Hematopoietic multipotent progenitor cell (in vitro differentiated cells): ENCODE data around the gene EGFLAM. TPM values are rescaled to one million over a fixed set of nuclear protein-coding genes. Genes with fewer than 3 reads are reported as not detected.
A peak's percentile ranks its signal among the peaks of the same experiment; 100 is the strongest.

ENCODE experiments used
- DNase-seq, 3 donors: peaks; one replicate each; pipeline ENCODE4 v3.0.0-alpha.2; 2011 to 2015; ENCODE audit warnings: low read depth in 2 of 3, low spot score in 2 of 3
- total RNA-seq: library from RNA; depleted of rRNA; stranded (reverse); fragments of >200 nt; gene quantifications from one replicate; pipeline ENCODE4 v1.2.3, GENCODE V29; 2012

Gene EGFLAM
- total RNA-seq, 1 donor = under 0.01 TPM

DNA sequence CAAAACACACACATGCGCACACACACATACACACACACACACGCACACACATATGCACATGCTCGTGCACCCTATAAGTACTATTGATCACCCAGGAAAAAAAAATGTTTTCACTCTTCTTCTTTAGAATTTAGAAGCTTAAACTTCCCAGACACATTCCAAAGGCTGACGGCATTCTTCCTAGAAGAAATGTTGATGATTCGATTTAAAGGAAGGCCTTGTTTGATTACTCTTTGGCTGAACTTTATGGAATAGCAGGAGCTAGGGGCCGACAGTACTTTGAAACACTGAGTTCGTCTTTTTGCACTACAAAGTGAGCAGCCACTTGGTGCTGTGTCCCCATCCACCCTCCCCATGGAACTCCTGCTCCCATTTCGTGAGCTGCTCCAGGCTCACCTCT lies 113.2 kb downstream of the EGFLAM start:
- DNase-seq = no peak

DNA sequence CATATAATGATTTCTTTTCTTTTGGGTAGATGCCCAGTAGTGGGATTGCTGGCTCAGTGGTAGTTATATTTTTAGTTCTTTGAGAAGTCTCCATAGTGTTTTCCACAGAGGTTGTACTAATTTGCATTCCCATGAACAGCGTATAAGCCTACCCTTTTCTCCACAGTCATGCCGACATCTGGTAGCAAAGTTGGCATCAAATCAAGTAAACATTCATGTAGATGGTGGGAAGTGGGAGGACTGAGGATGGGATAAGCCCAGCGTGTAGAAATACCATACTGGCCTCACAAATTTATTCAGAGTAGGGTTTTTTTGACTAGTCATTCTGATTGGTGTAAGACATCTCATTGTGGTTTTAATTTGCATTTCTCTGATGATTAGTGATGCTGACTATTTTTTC lies 115.4 kb downstream of the EGFLAM start:
- DNase-seq = no peak

DNA sequence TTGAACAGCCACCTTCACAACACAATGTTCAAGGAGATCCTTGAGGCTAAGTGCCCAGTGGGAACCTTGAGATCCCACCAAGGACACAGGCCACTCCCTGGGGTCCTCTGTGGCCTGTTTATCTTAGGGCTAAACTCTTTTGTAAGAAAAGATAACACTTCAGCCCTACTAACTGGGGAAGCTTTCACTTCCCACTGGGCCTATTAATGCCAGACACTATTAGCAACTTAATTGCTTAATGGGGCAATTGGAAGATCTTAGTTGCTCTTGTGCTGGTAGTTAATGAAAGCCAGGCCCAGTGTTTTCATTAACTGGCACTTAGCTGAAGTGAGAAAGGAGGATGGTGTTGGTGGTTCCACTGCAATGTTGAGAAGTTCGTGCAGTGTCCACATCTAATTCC lies 117.1 kb downstream of the EGFLAM start:
- no peak for DNase-seq

DNA sequence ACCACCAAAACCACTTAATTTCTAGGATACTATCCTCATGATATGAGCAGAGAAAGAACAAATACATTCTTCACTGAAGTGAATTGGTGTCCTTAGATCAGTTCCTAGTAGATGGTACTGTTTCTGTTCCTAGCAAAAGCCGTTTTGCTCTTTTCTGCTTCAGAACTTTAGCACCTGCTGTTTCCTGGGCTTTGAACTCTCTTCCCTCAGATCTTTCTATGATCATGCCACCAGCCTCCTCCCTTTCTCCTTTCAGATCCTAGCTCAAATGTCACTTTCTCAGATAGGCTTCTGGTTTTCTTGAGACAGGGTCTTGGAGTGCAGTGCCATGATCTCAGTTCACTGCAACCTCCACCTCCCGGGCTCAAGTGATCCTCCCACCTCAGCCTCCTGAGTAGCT lies 118.0 kb downstream of the EGFLAM start:
- DNase-seq = no peak

DNA sequence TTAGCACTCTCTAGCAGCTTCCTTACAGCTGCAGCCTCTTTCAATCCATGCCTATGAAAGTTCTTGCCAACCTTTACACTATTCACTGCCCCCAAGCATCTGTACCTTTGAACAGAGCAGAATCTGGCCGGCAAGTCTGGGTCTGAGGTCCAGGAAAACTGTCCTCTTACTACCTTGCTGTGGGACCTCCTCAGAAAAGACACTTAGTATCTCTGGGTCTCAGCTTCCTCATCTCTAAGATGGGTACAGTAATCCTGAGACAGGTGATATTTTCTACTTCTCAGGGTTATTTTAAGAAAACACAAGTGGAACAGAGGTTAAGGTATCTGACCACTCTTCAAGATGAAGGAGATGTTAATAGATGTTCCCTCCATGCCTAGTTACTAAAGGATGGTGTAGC lies 120.2 kb downstream of the EGFLAM start:
- DNase-seq = no peak

DNA sequence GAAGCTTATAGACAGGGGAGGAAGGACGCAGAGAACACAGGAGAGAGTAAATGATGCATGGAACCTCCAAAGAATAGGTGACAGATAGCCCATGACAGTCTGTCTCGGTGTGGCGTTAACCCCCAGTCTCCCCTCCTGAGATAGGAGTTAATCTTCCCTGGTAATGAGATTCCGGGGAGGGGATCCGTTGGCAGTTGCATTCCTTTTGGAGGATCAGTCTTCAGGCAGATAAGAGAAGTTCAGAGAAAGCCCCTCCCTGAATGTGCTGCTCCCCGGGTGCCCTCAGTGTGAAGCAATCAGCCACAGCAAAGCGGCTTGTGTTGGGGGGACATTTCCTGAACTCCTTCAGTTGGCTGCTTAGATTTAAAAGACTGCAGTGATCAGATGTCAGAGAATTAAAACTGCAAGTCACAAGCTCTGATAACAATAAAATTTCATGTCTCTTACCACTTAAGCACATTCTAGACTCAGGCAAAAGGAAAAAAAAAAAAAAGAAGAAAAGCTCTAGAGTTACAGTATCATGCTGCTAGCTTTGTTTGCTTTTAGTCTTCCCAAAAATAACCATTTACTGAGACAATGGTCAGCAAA lies 121.1 kb downstream of the EGFLAM start:
- DNase-seq = no peak

DNA sequence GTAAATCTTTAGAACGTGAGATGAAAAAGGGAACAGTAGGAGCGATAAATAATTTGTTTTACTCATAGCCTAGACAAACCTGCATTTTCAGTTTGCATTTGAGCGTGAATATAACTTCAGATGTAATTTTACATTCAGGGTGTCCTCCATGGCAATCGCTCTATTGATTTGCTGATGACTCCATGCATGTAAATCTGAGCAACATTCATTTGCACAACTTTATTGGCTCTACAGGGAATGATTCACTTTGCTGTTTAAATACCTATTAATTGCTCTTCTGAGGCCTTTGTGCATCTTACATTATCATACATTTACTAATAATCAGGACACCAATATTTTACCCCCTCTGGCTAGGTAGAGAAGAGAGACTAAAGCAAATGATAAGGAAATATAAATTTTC lies 122.2 kb downstream of the EGFLAM start:
- no peak for DNase-seq

DNA sequence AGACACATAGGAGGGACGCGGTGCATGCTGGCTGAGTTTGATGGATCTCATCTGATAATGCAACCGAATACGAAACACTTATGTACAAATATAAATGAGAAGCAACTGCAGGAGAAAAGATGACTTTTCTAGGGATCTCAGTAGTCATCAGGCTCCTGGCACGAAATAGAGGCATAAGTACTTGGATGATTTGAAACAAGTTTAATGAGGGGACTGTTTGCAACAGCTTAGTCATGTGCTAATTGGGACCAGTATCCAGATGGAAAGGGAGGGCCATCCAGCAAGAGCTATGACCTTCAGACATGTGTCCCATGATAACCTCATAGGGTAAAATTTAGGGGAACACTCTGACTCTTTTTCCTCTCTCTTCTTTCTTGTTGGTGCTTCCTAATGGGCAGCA lies 123.0 kb downstream of the EGFLAM start:
- no peak for DNase-seq

DNA sequence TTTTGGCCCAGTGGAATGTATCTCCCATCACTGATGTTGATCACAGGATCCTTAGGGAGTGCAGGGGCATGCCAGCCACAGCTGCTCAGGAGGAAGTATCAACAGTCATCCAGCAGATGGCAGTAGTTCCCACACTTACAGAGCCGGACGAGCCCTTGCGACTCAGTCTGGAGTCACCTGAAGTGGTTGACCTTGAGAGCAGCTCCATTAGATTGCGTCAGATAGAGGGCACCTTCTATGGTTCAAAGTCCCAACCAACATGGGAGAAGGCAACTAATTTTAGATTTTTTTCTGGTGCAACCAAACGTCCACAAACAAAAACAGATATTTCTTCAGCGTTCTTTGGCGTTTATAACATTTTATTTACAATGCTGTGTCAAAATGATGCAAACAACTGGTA lies 124.5 kb downstream of the EGFLAM start:
- DNase-seq = peak; percentile 13 to 64 (median 42)

DNA sequence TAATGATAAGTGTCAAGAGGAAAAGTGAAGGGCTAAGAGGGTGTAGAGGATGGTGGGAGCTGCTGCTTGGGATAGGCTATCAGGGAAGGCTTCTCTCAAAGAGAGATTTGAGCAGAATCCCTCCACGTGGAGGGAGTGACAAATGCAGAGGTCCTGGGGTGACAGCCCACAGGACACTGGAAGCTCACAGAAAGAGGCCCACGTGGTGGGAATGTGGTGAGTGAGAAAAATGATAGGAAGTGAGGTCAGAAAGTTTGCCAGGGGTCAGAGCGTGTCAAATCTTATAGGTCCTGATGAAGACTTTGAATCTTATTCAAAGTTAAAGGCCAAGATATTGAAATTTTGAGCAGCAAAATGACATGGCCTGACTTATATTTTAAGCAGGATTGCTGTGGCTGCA lies 125.3 kb downstream of the EGFLAM start:
- DNase-seq = no peak

DNA sequence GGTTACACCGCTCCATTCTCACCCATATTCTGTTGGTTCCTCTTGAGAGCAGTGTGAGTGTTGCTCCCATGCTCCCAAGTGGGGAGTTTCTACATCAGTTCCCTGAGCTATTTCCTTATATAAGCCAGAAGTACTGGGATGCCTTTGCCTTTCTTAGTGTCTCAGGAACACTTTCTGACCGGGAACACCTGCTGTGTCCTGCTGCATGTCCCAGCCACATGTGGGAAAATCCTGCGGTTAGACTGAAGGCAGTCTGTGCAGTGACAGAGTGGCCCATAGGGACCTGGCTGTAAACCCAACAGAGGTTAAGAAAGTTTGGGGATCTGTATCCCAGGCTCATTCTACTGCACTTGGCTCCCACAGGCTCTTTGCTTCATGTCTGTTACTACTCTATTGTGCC lies 126.0 kb downstream of the EGFLAM start:
- no peak for DNase-seq

DNA sequence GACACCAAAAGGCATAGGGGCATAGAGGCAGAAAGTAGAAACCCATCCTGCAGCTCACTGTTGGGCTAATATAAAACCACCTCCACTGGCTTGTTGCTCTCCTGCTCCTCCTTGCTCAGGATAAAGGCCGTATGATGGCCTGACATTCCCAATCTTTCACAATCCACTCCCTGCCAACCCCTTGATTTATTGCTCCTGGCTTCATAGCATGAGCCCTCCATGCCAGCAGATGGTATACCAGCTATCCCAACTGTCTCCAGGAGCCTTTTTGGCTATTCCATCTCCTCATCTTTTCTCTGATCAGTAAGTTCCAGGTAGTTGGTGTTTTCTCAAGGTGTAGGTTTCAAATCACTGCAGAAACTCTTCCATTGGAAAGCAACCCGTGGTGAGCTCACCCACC lies 128.8 kb downstream of the EGFLAM start:
- no peak for DNase-seq

DNA sequence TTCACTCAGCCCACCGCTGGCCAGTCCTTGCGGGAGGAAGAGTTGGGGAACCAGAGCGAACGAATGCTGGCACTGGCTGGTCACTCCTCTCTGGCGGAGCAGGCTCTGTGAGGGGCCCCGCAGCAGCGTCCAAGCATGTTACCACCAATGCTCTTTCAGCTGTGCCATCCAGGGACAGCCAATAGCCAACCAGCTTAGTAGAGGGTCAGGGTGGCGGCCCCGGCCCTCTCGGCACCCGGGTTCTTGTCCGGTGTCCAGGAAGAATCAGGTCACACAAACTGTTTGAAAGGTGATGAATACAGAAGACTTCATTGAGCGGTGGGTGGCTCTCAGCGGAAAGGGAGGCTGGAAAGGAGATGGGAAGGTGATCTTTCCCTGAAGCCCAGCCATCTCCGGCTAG lies 135.3 kb downstream of the EGFLAM start:
- DNase-seq = no peak

DNA sequence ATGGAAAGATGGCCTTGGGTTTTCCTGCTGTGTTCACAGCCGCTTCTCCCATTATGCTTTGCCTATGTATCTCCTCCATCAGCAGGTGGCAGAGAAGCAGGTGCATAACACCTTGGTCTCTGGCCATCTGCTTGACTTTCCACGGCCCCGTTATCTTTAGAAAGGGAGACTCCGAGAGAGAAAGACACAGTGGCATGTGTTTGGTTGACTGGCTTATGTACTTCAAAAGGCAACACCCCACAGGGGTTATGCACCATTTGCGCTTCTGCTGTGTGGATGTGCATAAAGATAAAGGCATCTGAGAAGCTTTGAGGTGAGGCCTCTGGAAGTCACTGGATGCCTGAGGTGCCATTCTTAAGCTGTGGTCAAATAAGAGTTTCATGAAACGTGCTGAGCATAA lies 138.4 kb downstream of the EGFLAM start:
- DNase-seq = no peak

DNA sequence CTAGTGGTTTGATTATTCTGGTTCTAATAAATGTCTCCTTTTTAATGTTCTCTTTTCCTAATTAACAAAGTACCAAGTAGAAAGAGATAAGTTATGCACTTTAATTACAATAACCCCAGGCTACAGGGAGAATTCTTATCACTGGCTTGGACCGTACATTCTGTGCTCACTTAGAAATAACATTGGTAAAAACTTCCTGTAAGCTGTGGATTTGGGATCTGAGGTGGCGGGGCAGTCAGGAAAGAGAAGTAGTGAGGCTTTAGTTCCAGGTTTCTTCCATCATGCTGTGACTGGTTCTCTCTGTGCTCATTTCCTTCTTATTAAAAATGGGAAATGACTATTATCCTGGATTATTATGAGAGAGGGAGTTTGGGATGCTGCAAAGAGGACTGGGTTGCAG lies 142.0 kb downstream of the EGFLAM start:
- DNase-seq = no peak

DNA sequence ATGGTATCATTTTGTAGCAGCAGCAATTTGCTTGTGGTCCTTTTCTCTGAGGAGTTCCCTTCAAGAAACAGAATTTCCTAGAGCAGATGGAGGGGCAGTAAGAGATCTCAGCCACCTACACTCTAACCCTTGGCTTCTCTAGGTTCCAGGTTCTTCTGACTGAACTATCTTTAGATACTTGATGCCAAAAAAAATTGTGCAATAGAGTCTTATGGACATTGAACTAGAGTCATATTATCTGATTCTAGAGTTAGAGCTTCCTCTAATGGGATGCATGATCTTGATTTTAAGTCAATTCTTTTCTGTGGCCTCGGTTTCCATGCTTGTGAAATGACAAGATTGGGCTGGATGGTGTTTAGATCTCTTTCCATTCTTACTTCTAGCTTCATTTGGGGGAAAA lies 142.8 kb downstream of the EGFLAM start:
- no peak for DNase-seq

DNA sequence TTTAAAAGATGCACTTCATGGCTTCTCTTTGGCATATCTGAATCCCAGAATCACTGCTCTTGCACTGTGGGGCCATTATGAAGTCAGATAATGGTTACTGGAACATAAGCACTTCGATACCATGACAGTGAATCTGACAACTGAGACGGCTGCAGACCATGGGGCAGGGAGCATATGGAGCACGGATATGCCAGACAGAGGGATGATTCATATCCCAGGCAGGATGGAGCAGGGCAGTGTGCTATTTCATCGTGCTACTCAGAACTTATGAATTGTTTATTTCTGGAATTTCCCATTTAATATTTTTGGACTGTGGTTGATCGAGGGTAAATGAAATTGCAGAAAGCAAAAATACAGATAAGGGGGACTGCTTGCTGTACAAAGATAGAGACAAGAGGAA lies 145.0 kb downstream of the EGFLAM start:
- no peak for DNase-seq

DNA sequence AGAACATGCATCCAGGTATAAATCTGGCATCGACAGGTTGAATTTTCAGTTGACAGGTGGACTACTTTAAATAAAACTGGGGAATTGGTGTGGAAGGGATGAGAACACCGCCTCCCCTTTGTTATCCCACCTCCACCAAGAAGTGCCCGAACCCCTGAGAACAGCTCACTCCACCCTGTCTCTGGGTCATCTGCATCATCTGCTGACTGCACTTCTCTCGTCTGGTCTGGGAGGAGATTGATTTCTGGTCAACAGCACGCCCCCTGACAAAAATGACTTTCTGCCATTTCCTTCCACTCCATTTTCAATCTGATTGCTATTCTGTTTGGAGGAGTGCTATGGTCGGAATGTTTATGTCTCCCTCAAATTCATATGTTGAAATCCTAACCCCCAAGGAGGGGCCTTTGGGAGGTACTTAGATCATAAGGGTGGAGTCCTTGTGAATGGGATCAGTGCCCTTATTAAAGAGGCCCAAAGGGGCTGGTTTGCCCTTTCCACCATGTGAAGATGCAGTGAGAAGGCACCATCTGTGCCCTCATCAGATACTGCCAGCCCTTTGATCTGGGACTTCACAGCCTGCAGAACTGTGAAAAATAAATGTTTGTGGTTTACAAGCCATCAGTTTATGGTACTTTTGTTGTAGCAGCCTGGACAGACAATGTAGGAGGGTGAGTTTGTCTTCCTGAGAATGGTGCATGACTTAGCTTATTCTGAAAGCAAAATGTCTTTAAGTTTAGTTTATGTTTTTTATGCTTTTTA lies 145.7 kb downstream of the EGFLAM start:
- DNase-seq = no peak

DNA sequence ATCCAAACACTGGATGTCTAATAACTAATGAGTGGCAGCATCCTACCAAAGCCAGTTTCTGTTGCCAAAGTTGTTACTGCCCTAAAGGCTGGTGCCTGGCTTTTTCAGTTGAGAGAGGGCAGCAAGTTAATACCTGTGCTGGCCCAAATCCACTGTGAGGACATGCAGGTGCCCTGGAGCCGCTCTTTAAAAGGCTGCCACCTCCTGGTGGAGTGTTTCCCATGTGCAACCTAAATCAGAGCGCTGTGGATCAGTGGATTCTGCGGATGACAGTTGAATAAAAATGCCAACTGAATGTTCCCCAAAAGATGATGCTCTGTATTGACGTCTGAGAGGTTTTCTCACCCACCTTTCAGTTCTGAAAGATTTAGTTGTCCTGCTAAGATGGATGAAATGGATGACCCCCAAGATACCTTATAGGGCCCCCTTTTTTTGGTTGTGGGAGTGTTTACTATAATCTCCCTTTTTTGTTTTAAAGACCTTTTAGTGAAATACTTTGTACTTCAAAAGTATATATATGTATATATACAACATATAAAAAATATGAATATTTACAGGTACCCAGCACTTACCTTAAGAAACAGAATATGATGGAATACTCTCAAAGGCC lies 146.4 kb downstream of the EGFLAM start:
- peak in 2 of 3 donors; percentile 3 to 18 for DNase-seq

DNA sequence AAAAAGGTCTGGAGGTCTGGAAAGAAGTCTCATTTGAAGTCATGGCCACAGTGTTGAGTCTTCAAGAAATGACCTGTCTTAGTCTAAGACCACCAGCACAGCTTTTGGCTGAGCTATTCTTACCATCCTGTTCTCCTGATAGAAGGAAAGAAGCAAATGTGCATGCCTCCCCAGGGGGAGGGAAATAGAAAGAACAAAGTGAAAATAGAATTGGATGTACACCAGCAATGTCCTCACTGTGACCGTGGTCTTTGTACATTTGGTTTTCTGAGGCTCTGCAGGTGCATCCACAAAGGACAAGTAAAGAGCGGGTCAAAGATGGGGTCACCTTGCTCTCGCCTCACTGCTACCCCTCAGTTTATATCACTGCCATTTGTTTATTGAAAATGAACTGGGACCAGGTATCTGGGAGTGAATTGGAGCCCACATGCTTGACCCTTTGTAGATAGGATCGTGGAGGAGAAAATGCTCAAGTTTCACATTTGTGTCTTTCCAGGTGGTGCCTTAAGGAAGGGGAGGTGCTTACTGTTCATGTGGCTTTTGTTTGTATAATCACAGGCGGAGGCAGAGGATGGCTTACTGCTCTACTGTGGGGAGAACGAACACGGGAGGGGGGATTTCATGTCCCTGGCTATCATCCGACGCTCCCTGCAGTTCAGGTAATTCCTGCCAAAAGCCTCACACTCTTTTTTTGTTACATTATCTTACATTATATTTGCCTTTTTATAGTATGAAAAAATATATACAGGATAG lies 150.3 kb downstream of the EGFLAM start:
- no peak for DNase-seq

DNA sequence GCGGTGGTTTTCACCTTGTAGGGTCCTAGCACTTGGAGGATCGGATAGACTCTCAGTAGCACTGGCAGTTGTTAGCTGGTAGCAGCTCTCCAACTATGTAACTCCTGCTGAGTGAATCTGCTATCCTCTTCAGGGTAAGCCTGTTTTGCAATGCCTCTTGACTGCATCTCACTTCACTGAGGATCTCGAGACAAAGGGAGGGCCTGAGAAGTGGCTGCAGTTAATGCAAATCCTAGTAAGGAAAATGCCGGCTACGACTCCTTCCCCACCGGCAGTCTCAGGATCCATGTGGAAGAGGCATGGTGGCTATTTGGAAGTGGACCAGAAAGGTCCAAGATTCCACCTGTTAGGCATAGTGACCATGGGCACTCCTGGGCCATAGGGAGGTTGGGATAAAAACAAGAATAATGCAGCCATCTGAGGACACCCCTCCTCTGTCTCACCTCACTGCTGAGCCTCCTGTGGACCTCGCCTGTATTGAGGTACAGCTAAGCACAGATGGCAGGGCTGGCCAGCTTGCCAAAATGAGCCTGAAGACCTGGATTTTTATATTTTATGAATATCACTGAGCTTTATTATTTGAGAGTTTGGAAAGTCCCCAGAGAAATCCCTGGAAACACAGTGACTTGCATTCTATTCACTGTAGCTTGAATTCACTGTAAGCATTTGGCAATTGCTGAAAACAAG lies 152.1 kb downstream of the EGFLAM start:
- no peak for DNase-seq
